H54 (cell line): ENCODE measurements around the gene PXMP2.

Experiments
- DNase-seq: peaks from one replicate; pipeline ENCODE4 v3.0.0; 2011; ENCODE audit warnings: low spot score, mixed read lengths; ENCODE audit not compliant: insufficient read length
- FAIRE-seq: peaks from 3 replicates; lab custom pipeline; 2011; peaks lifted over from hg19 to GRCh38; lab: Jason Lieb, UNC
- POLR2A ChIP-seq: IDR thresholded peaks from 2 replicates; pipeline ENCODE4 v1.6.1; 2011; ENCODE audit warnings: low read depth, mild to moderate bottlenecking, low read length

Gene PXMP2

DNA sequence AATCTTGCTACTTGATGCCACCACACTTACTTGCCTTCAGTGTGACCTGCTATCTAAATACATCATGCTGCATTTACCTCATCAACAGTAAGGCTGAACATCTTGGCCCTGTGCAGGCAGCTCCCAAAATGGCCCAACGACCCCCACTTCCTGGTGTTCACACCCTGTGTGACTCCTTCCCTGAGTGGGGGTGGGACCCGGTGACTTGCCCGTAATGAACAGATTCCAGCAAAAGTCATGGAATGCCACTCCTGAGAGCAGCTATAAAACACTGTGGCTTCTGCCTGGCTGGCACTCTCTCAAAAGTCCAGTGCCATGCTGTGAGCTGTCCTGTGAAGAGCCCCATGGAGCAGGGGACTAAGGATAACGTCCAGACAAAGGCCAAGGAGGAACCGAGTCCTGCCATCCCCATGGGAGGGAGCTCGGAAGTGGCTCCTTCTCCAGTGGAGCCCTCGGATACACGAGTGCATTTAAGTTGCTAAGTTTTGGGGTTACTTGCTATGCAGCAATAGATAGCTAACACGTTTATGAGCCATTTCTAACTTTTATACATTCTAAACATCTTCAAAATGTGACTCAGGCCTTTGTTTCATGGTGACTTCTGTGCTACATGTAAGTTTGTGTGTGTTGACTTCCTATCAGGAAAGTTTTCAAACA, 35.8 kb upstream of the PXMP2 start:
- DNase-seq, result no peak
- TF ChIP-seq POLR2A, result no peak
- no peak for FAIRE-seq

DNA sequence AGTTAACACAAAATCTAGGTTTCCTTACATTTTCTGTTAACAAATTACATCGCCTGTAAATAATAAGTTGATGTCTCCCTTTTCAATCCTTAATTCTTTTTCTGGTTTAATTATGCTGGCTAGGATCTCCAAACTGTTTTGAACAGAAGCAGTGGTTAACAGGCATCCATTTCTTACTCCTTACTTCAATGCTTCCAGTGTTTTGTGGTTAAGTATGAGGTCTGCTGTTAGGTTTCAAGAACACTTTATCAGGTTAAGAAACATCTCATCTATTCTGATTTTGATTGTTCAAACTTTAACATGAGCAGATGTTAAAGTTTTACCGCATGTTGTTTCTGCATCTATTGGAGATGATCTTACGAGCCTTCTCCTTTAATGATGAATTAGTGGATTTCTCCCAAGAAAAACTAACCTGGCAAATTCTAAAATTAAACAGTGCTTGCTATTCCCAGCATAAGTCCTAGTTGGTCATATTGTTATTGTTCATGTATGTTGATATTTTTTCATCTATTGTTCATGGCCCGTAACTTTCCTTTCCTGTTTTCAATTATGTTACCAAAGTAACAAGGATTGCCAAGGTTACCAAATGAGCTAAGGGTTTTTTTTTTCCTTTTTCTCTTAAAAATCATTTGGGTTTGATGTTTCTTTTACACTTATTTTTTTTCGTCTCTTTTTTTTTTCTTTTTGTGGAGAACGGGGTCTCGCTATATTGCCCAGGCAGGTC, 33.7 kb upstream of the PXMP2 start:
- no peak for FAIRE-seq
- no peak for DNase-seq
- TF ChIP-seq POLR2A, result no peak

DNA sequence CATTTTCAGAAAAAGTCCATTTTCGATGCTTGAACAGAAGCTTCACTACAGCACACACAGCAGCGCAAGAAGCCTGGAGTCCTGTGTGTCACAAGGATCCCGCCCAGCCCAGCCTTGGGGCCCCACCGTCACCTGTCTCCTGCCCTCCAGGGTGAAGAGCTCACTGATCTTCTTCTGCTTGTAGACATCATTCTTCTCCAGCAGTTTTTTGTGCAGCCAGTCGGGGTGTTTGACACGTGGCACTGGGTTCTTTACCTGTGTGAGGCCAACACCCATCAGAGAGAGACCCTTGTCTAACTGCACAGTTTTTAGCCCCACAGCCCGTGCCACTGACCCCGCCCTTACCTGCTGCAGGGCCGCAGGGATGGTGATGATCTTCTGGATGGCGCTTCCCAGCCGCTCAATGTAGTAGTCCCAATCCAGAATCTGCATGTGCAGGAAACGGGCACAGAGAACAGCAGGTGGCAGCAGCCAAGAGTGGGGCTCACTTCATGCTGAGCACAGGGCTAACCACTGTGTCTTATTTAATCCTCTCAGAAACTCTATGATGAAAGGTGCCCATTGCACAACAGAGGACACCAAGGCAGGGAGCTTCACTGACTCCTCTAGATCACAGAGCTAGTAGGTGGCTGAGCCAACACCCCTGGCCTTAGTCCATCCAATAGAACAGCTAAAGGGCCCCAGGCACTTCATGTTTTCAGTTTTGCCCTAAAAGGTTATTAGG, 30.2 kb upstream of the PXMP2 start:
- no peak for TF ChIP-seq POLR2A
- DNase-seq (no peak), FAIRE-seq (no peak)

DNA sequence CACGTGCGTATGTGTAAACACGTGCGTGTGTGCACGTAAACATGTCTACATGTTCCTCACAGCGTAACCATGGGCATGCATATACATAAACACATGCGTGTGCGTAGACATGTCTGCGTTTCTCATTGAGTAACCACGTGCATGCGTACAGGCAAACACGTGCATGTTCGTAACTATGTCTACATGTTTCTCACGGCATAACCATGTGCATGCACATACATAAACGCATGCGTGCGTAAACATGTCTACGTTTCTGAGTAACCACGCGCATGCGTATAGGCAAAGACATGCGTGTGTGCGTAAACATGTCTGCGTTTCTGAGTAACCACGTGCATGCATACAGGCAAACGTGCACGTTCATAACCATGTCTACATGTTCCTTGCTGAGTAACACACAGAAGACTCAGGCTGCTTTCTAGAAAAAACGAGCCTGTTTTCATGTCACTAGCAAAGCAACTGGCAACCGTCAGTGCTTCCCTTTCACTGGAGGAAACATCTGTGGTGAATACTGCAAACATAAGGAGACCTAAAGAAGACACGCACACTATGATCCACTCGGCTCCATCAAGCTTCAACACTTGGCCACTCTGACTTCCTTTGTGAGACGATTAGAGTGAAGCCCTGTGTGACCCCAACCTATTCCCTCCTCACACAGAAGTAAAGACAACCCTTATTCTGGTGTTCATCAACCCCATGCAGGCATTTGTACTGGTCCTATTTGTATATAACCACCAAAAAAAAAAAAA, 29.1 kb upstream of the PXMP2 start:
- TF ChIP-seq POLR2A, result no peak
- DNase-seq, result no peak
- no peak for FAIRE-seq

DNA sequence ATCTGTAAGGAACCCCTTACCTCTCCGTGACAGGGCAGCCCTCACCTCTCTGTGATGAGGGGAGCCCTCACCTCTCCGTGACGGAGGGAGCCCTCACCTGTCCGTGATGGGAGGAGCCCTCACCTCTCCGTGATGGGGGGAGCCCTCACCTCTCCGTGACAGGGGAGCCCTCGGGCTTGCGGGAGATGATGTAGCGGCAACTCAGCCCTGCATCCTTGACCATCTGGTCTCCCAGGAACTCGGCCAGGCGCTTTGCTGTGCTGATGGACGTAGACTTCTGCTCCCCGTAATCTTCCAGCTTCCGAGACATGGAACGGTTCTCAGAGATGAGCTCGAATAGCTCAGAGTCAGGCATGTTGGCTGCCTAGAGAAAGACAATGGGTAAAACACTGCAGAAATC, 28.2 kb upstream of the PXMP2 start:
- no peak for DNase-seq
- FAIRE-seq, result no peak
- no peak for TF ChIP-seq POLR2A

DNA sequence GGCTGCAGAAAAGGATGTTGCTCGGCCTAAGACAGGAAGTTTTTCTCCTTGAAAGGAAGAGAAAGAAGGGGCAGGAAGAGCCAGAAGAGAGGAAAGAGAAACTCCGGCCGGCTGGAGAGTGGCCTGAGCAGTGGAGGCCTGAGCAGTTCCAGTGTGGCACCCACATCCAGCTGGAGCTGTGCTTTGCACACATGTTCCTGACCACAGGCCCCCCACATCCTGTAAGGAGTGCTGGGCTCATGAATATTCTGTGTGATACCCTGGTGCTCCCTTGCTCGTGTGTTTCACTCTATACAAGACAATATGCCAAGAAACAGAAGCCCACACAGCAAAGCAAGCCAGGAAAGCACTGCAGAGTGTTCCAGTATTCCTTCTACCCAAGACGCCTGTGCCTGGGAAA, 27.3 kb upstream of the PXMP2 start:
- no peak for TF ChIP-seq POLR2A
- FAIRE-seq (no peak), DNase-seq (no peak)

DNA sequence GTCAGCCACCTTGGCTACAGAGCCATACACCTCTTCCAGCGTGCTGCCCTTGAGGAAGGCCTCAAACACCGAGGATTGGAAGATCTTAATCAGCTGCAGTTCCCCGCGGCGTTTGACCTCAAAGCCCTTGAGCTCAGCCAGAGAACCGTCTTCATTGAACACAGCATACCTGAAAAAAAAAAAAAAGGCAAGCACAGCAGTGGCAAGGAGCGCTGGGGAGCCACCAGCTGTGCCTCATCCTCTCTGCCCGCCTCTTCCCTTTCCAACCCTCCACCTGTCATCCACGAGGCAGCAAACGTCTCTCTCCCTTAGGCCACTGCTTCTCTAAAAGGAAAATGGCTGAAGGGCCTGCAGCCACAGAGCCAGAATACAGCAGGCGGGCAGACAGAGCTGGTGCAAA, 26.4 kb upstream of the PXMP2 start:
- FAIRE-seq, result no peak
- no peak for TF ChIP-seq POLR2A
- no peak for DNase-seq

DNA sequence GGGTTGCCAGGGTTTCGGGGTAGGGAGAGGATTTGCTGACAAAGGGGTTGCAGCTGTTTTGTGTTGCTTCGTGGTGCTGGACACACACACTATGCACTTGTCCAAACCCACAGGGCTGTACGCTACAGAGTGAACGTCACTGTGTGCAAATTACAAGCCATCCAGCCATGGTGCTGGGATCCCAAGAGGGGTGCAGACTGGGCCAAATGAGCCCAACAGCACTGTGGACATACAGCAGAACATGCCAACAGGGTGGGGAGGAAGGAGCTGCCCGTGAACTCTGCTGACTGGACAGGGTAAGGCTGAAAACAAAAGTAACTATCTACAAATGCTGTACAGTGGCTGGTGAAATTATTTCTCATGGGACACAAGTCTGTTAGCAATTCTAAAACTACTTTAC, 25.4 kb upstream of the PXMP2 start:
- TF ChIP-seq POLR2A, result no peak
- DNase-seq (no peak), FAIRE-seq (no peak)

DNA sequence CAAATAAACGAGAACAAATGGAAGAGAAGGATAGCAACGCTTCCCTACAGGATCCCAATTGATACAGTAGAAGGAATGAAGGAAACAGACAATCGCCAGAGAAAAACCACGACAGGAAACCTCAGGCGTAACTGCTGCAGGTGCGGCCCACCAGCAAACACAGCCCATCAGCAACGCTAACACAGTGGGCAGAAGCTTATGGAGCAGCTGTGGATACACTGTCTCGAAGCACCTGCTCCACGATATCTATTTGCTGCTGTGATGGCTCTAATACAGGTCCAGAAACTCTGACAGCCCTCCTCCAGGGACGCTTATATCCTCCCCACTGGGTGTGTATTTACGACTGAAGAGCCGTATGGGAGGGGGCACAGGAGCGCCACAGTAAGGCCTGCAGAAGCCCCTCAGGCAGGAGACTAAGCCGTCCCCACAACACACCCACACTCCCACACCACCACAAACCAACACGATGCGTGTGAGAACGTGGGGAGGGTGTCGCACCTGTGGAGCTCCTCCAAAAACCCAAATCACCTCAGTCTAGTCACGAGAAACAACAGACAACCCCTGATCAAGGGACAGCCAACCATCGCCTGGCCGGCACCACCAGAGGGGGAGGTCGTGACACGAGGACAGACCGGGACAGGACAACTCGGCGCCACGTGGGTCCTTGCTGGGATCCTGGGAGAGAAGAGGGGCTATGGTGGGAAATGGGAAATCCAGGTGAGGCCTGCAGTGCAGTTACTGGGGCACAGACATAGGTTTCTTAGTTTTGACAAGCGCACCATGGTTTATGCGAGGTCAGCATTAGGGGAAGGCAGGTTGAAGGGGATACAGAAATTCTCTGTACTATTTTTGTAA, 24.3 kb upstream of the PXMP2 start:
- no peak for TF ChIP-seq POLR2A
- DNase-seq (no peak), FAIRE-seq (no peak)

DNA sequence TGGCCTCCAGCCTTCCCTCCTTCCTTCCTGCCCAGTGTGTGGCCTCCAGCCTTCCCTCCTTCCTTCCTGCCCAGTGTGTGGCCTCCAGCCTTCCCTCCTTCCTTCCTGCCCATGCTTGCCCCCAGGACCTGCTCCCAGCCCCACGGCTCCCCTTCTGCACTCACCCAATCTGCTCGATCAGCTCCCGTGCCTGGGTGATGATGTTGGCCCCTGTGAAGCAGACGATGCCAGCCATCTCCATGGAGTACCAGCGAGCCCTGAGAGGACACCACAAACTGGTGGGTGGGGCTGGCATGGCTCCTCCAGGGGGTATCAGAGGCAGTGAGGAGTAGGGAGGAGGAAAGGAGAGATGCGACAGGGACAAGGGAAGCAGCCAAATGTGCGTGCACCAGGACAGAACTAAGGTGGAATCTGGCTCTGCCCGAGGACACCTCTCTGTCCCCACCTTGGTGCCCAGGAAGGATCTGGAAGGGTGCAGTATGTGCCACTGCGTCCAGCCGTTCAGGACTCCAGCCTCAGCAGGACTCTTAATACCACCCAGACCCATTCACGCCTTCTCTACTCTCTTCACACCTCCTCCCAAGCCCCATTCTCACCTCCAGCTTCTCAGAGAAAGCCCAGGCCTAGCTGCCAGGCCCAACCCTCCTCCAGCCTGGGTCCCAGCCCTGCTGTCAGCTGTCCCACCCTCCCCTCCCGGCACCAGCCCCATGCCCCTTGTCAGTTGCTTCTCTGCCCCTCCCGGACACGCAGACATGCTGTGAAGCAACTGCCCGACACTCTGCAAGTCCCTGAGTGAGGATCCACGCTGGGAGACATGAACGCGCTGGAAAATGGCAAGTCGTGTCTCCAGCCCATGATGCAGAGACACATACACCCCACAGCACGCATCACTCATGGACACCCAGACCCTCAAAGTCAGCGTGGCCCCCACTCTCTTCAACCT, 22.9 kb upstream of the PXMP2 start:
- TF ChIP-seq POLR2A, result no peak
- no peak for FAIRE-seq
- DNase-seq, result no peak

DNA sequence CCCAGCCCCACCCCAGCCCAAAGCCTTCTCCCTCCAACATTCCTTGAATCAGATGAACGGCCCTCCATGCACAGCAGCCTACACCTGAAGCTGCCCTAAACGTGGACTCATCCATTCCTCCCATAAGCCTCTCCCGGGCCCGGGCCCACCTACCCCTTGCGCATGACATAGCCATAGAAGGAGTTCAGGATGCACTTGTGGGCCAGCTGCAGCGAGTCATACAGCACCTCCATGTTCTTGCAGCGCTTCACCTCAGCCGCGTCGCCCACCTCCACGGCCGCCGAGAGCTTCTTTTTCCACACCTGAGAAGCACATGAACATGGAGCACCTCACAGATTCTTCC, 22.3 kb upstream of the PXMP2 start:
- TF ChIP-seq POLR2A, result no peak
- FAIRE-seq (no peak), DNase-seq (no peak)

DNA sequence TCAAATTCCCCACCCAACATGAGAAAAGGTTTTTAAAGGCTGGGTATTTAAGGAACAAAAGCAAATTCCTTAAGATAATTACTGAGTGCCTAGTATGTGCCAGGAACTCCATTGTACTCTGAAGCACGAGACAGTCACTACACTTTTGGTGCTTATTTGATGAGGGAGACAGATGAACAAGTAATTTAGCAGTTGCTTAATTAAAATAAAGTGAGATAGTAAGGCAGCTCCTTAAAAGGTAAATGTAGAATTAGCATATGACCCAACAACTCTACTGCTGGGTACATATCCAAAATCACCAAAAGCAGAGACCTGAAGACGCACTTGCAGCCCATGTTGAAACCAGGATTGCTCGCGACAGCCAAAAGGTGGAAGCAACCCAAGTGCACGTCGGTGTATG, 21.6 kb upstream of the PXMP2 start:
- FAIRE-seq (no peak), DNase-seq (no peak)
- TF ChIP-seq POLR2A, result no peak
